Dedifferentiated amniotic fluid mesenchymal stem cell (primary cell): ENCODE results near the gene DCP2.

Experiments used
- DNase-seq: peaks from one replicate; pipeline ENCODE4 v3.0.0-alpha.2; 2016; ENCODE audit errors: extremely low spot score

Gene DCP2

DNA sequence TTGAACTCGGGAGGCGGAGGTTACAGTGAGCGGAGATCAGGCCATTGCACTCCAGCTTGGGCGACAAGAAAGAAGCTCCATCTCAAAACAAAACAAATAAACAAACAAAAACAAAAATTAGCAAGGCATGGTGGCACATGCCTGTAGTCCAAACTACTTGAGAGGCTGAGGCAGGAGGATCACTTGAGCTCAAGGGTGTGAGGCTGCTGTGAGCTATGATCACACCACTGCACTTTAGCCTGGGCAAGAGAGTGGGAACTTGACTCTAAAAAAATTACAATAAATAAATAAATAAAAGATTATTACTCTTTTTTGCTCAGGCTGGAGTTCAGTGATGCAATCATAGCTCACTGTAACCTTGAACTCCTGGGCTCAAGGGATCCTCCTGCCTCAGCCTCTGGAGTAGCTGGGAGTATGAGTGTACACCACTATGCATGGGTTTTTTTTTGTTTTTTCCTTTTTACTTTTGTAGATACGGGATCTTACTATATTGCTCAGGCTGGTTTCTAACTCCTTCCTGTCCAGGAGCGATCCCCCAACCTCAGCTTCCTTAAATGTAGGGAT is 9.0 kb upstream of the DCP2 start:
- DNase-seq, result no peak

DNA sequence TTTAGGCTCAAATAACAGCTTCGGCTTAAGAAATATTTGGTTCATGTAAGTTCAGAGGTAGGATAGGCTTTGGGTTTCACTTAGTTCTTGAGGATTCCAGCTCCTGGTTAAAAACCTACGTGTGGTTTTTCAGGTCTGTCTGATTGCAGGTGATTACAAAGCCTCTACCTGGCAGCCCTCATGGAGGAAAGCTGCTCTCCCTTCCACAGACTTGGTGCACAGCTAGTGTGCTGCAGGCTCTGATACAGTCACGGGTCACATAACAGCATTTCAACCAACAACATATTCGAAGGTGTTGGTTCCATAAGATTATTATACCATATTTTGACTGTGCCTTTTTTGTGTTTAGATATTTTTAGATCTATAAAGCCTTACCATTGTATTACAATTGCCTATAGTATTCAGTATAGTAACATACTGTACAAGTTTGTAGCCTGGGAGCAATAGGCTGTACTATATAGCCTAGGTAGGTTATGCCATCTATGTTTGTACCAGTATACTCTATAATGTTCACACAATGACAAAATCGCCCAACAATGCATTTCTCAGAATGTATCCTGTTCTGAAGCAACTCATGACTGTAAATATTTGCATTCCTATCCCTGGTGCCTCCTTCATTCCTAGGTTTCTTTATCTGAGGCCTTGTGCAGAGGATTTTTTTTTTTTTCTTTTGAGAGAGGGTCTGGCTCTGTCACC is 8.0 kb upstream of the DCP2 start:
- DNase-seq, result no peak

DNA sequence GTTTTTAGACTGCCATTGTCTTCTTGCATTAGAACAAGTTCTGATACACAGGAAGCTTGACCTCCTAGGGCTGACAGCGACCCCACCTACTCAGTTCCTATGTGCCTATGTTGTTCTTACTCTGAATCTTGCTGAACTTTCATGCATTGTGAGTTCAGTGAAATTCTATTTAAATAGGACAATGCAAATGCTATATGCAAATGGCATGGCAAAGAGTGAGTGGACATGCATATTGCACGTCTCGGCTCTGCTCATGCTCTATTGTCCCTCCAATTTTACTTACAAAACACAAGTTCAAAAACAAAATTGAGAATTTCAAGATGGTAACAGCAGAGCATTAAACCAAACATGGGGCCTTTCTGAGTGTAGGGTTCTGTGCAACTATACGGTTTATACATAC is 5.3 kb upstream of the DCP2 start:
- no peak for DNase-seq

DNA sequence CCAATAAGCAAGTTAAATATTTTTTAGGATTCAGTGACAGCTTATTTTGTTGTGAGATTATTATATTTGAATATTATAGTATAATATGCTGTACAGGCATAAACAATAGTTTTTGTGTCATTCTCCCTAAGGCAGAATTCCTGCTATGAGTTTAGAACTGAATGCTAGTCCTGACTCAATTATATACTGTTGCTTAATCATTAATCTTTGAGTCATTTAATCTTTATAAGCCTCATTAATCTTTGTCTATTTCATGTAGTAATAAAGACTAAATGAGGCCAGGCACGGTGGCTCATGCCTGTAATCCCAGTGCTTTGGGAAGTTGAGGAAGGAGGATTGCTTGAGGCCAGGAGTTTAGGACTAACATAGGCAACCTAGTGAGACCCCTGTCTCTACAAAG is 3.6 kb upstream of the DCP2 start:
- no peak for DNase-seq

DNA sequence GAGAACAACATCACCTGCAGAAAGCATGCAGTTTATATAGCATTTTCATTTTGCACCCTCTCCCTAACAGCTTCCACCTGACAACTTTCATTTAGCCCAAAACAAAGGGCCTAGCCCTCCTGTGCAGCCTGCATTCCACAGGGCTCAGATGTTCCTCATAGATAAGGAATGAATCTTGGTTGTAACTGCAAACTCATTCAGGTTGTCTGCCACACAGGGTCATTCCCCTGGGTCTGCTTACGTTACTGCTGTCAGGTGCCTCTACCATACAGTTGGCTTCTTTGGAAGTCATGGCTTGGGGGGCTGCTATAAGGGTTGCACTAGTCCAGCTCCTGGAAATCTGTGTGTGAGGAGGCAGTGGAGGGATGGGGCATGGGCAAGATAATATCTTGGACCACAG is 2.7 kb upstream of the DCP2 start:
- no peak for DNase-seq

DNA sequence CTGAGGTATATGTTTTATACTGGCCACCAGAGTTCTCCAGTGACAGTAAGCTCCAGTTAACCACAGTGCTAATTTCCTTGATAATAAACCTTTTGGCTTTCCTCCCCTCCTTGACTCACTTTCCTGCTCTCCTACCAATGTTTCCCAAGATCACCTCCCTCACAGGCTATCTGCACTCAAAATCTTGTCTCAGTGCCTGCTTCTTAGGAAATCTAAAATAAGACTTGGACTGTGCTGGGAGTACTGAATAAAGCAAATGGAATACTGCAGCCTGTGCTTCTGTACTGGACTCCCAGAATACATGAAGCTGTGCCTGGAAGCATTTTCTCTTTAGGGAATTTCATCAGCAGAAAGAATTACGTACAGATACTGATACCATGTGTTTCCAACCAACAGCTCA is 1.7 kb upstream of the DCP2 start:
- no peak for DNase-seq

DNA sequence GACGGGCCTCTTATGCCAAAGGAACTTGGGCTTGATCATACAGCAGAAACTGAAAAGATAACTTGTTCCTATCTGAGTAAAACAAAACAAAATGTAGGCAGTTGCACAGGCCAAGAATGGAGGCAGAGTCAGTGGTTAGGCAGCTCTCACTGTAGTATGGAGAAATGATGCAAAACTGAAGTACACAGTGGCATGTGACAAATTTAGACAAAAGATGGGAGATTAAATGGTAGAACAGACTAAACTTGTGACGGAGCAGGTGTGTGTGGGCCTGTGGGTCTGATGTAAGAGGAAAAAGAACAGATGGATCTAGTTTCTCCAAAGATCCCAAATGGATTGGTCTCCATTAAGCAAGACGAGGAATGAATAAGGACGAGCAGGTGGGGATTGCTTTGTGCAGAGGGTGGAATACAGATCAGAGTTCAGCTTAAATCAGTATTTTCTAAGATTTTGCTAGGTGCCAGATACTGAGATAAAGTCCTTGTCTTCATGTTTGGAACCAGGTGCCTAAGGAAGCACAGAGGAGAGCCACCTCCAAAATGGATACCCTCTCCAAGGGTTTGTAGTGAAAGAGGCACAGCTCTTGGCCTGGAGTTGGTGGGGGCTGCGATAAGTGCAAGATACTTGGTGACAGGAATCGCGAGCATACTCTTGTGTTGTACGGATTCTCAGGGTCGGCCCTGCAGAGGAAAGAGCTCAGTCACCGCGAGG is 722 bp upstream of the DCP2 start:
- DNase-seq, result no peak

DNA sequence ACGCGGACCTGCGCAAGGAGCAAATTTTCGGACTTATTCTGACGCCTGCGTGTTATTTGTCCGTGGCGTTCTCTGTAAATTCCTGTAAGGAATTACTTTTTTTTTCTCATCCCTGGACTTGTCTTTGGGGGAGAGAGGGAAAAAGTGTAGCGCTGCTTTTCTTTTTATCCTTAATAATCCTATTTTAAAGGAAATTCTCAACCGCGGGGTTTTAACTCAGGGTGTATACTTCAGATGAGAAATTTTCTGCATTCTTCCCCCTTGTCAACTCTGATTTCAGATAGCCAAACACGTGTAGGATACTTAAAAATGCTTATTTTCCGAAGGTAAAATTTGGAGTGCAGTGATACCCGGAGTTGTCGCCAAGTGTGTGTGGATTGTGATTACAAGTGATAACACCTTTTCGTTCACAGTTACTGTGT is 853 bp downstream of the DCP2 start:
- DNase-seq, result no peak

DNA sequence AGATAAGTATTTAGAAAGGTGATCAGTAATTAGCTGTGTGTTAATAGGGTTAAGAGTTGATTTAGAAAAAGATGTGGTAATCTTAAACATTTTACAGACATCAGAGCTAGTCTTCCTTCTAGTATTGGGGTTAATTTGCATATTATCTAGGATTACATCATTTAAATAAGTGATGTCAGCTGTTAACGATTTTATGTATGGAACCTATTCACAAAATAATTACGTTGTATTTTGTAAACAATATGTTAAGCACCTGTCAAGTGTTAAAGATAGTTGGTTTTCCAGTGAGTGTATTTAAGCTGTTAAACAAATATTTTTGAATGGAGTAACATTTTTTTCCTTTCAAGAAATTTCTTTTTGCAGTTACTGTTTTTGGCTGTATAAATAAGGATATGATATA is 2.2 kb downstream of the DCP2 start:
- DNase-seq, result no peak

DNA sequence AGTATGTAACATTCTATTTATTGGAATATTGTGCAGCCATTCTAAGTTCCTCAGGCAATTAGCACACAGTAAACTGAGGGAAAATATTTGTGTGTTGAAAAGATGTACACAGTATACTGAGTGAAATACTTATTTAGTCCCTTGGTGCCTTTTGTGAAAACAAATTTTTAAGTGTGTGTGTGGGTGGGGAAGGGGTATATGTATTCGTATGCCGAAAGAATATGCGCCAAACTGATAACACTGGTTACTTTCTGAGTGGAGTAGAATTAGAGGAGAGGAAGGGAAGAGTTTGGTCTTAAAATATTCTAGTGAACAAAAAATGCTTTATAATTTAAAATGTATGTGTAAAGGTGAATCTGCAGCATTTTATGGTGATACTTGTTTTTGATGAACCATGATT is 3.1 kb downstream of the DCP2 start:
- no peak for DNase-seq

DNA sequence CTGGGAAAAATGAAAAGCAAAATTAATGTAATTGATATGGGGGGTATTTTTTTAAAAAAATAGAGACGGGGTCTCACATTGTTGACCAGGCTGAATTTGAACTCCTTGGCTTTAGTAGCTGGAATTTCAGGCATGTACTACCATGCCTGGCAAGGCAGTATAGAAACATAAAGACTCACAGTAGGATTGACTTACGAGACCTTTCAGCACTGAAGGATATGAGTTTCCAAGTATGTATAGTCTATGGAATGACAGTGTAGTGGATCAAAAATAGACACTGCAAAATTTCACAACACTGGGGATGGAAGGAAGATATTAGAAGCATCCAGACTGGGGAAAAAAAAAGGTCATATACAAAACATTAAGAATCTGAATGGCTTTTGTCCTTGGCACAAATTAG is 6.8 kb downstream of the DCP2 start:
- DNase-seq, result no peak

DNA sequence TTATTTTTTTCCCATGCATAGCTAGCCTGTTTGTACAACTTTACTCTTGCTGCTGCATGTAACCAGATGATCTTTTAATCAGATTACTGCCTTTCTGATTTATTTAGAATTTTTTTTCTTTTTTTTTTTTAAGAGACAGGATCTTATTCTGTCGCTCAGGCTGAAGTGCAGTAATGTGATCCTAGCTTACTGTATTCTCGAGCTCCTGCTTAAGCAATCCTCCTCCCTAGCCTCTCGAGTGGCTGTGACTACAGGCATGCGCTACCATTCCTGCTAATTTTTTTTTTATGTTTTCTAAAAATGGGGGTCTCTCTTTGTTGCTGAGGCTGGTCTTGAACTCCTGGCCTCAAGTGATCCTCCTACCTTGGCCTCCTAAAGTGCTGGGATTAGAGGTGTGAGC is 9.6 kb downstream of the DCP2 start:
- no peak for DNase-seq

DNA sequence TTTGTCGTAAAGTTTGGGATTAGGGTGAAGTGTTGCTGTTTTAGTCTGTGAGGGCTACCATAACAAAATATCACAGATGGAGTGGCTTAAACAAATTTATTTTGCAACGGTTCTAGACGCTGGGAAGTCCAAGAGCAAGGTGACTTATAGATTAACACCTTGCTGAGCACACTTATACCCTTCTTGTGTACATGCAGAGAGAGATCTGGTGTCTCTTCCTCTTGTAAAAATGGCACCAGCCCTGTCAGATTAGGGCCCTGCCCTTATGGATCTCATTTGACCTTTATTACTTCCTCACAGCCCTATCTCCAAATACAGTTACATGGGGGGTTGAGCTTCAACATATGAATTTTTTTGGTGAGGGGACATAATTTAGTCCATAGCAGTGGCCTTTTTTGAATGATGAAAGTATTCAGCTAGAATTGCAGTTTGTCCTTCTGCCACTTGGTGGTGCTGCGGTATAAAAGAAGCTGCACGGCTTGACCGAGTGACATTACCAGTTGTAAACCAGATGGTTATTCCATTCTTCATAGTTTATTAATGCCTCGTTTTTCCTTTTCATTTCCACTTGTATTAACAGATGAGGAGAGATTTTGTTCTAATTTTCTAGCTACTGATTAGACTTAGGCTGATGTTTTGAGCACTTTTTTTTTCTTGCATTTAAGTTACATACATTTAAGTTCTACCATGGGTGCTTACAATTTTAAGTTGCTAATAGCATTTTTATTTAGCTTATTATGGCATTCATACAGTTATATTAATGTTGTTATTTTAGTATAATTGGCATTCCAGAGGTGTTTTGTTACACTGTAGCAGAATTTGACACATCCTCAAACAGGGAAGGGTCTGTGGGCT is 19.4 kb downstream of the DCP2 start:
- DNase-seq, result peak; percentile 72

DNA sequence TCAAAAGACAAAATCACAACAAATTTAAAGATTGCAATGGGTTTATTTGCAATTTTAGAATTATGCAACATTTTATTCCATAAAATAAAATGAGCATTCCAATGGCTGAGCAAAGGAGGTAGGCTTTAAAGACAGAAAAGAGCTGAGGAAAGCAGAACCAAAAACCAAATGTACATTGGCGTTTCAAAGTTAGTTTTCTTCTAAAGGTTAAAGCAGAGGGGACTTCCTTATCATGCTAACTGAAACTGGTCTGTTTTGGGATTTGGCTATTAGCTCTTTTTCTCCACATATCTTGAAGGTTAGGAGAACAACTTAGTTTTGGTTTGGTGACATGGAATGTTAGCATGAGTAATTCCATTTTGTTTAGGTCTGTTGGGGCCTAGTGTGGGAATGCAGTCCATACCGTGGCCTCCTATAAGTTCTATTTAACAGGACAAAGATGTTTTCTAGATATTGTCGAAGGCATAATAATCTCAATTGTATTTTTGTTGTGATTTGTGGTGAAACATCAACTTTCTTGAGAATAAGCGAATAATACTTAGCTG is 20.3 kb downstream of the DCP2 start:
- no peak for DNase-seq

DNA sequence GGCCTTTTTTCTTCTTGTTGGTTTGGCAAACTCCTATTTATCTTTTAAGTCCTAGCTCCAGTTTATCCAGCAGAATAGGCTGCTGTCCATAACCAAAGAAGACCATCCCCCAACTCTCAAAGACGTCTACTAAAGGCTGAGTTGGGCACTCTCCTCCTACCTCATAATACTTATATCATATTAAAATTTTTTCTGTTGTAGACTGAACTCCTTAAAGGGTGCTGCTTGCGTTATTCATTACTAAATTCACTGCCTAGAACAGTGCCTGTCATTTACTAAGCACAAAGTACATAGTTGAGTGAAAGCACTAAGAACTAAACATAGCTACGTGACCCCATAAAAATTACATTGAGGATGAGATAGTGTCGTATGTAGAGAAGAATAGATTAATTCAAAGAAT is 21.7 kb downstream of the DCP2 start:
- no peak for DNase-seq

DNA sequence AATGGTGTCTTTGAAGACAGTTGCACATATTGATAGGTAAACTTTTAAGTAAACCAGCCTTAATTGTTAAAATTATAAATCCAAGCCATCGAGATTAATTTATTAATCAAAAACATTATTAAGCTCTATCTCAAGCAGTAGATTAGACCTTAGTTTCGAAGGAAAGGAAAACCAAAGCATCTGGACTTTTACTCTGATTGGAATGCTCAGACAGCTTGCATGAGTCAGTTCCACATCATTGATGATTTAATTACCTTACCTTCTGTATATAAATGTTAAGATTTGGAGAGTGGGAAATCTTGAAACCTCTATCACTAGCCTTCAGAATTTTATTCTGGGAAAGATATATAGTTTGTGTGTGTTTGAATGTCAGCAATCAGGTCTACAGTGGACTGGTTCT is 23.9 kb downstream of the DCP2 start:
- DNase-seq, result no peak

DNA sequence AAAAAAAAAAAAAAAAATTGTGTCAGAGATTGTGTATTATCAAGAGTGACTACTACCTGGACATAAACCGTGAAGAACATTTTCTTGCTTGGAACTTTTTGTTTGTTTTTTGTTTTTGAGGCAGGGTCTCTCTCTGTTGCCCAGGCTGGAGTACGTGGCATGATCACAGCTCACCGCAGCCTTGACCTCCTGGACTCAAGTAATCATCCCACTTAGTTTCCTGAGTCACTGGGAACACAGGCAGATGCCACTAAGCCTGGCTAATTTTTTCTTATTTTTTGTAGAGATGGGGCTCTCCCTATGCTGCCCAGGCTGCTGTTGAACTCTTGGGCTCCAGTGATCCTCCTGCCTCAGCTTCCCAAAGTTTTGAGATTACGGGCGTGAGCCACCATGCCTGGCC is 25.8 kb downstream of the DCP2 start:
- no peak for DNase-seq

DNA sequence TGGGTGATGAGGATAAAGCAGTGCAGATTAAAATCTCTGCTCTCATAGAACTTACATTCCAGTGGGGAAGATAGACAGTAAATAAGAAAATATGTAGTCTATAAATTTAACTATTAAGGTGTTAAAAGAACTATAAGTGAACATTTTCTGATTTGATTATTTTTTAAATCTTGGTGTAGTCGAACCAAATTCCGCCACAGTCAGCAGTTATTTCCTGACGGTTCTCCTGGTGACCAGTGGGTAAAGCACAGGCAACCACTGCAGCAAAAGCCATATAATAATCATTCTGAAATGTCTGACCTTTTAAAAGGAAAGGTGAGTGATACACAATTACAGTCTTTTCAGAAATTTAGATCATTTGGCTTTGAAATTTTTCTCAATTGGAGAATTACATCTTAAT is 27.2 kb downstream of the DCP2 start:
- DNase-seq, result no peak

DNA sequence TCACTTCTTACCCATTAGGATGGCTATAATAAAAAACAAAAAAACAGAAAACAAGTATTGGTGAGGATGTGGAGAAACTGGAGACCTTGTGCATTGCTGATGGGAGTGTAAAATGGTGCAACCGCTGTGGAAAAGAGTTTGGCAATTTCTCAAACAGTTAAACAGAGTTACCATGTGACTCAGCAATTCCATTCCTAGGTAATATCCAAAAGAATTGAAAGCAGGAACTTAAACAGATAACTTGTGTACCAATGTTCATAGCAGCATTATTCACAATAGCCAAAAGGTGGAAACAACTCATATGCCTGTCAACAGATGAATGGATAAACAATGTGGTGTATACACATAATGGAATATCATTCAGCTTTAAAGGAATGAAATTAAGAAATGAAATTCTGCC is 28.9 kb downstream of the DCP2 start:
- DNase-seq, result no peak

DNA sequence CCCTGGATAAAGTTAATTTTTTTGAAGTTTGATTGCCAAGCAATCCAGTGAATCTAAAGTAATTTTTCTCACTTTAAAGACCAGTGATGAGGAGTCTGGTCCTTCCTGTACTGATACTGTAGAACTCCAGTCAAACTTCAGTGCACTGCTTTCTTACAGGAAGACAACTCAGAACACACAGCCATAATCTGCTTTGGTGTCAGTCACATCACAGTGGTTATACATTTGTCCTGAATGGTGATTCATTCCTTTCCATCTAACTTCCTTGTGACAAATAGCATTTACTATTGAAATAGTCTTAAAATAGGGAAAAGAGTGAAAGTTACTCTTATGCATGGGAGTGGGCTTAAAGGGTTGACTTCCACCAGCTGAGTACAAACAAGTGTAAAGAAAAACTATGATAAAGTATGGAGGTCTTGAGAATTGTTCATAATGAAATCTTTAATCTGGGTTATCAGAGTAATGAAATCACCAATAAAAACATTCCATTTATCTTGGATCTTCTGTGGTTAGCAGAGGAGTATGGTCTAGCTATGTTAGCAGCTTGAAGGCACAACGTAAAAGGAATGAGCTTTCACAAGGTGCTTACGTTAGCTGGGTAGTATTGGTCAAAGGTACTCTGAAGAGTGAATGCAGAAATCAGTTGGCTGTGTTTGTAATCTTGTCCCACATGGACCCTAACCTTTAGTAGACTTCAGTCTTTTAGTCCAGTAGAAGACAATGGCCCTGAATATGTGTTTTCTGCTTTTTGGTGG is 41.5 kb downstream of the DCP2 start:
- no peak for DNase-seq

DNA sequence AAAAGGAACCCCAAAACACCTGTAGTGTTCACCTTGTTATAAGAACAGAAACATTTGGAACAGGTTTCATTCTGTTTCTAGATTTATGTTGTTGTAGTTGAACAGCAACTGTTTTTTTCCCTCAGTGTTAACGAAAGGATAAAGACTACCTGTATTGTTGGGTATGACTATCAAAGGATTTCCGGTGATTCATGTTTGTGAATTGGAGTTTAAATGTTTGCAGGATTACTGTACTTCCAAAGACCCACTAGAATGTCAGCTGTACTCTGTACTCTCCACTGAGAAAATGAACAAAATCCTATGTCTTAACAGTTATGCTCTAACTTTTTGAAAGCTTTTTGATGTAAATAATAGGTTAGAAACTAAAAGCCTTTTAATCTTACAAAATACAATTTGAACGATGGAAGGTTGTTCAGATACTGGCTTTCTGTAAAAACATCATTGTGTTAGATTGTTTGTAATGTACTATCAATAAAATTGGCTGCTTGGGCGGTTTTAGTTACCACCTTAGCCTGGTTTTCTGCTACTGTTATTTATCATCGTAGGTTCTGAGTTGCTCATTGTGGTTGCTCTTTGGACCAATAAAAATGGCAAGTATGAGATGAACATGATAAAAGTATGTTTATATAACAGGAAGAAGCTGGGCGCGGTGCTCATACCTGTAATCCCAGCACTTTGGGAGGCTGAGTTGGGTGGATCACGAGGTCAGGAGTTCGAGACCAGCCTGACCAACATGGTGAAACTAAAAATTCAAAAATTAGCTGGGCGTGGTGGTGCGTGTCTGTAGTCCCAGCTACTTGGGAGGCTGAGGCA is 44.1 kb downstream of the DCP2 start:
- no peak for DNase-seq
